ENCODE results near the gene CFAP74. TPM values are rescaled to one million over a fixed set of nuclear protein-coding genes. Genes with fewer than 3 reads are reported as not detected.
"Not testable (repeated sequence)": the region's sequence is repeated elsewhere in the genome, so short reads cannot be mapped to it uniquely, and the experiment has no call there.

Gene CFAP74
- total and polyA plus RNA-seq, 2 experiments from 2014 or later, result not detected

- peak; percentile 1 for DNase-seq (ENCODE audit: low spot score)
- Histone ChIP-seq H3K27me3 (no peaks in the 10 kb centered on the region), H2AFZ (no peak overlapping the region), H3K4me3 (no peak overlapping the region), H3K36me3 (replicated peaks; ENCODE audit: insufficient read depth, low read depth) (no peaks in the 10 kb centered on the region), H3K9me2 (replicated peaks; ENCODE audit: insufficient read depth) (no peaks in the 10 kb centered on the region), H3K9me3 (ENCODE audit: low read depth) (no peaks in the 10 kb centered on the region), H3K79me2 (no peaks in the 10 kb centered on the region), H3K4me1 (ENCODE audit: insufficient read depth) (no peaks in the 10 kb centered on the region), H3K27ac (no peak overlapping the region), H3K4me2 (no peak overlapping the region), H4K20me1 (ENCODE audit: insufficient read depth, poor library complexity, severe bottlenecking) (no peaks in the 10 kb centered on the region)
- WGBS (ENCODE audit: low lambda C conversion rate, missing lambda C conversion rate), result 91% methylated on average over 16 of the region's 16 CpGs
- no peak for TF ChIP-seq EZH2 (IDR thresholded peaks at IDR 0.05; ENCODE audit: borderline replicate concordance)
These were observed 65.9 kb downstream of the CFAP74 start for GRCh38 chr1:1937549-1938275.

GRCh38 chr1:1937061-1937460, 66.5 kb downstream of the CFAP74 start:
- no peak for DNase-seq (ENCODE audit: low spot score)
- H3K27ac ChIP-seq, result no peak overlapping the region
- no peaks in the 10 kb centered on the region for H3K36me3 ChIP-seq (replicated peaks; ENCODE audit: insufficient read depth, low read depth)
- H3K27me3 ChIP-seq, result no peaks in the 10 kb centered on the region
- no peak for TF ChIP-seq EZH2 (IDR thresholded peaks at IDR 0.05; ENCODE audit: borderline replicate concordance)
- no peak for TF ChIP-seq EZH2phosphoT487 (IDR thresholded peaks at IDR 0.05; ENCODE audit: low read depth, severe bottlenecking, unreplicated experiment)
- no peak for TF ChIP-seq CTCF (IDR thresholded peaks at IDR 0.05; ENCODE audit: poor library complexity)
- H3K4me2 ChIP-seq, result no peak overlapping the region
- no peaks in the 10 kb centered on the region for H3K9me2 ChIP-seq (replicated peaks; ENCODE audit: insufficient read depth)
- no peaks in the 10 kb centered on the region for H3K79me2 ChIP-seq
- WGBS (ENCODE audit: low lambda C conversion rate, missing lambda C conversion rate), result 85% methylated on average over 15 of the region's 15 CpGs
- no peaks in the 10 kb centered on the region for H3K9me3 ChIP-seq (ENCODE audit: low read depth)
- no peaks in the 10 kb centered on the region for H4K20me1 ChIP-seq (ENCODE audit: insufficient read depth, poor library complexity, severe bottlenecking)
- H3K4me3 ChIP-seq, result no peak overlapping the region
- no peak overlapping the region for H2AFZ ChIP-seq
- no peaks in the 10 kb centered on the region for H3K4me1 ChIP-seq (ENCODE audit: insufficient read depth)

GRCh38 chr1:1934848-1935247, 68.7 kb downstream of the CFAP74 start:
- H3K9me3 ChIP-seq (ENCODE audit: low read depth); H3K4me1 ChIP-seq (ENCODE audit: insufficient read depth); H3K79me2 ChIP-seq; H2AFZ ChIP-seq; H4K20me1 ChIP-seq (ENCODE audit: insufficient read depth, poor library complexity, severe bottlenecking); H3K36me3 ChIP-seq (replicated peaks; ENCODE audit: insufficient read depth, low read depth); H3K9me2 ChIP-seq (replicated peaks; ENCODE audit: insufficient read depth); H3K27ac ChIP-seq; H3K4me2 ChIP-seq; H3K27me3 ChIP-seq; DNase-seq (ENCODE audit: low spot score); H3K4me3 ChIP-seq: not testable (repeated sequence)
- 100% methylated on average over 5 of the region's 21 CpGs for WGBS (ENCODE audit: low lambda C conversion rate, missing lambda C conversion rate)

- 86% methylated on average over 34 of the region's 38 CpGs for WGBS (ENCODE audit: low lambda C conversion rate, missing lambda C conversion rate)
- DNase-seq (ENCODE audit: low spot score), result peak; percentile 3
These were observed 73.7 kb downstream of the CFAP74 start for GRCh38 chr1:1929639-1930545.

More at GRCh38 chr1:1929639-1930545, 73.7 kb downstream of the CFAP74 start:
- Histone ChIP-seq H3K79me2 (no peaks in the 10 kb centered on the region), H3K9me2 (replicated peaks; ENCODE audit: insufficient read depth) (no peaks in the 10 kb centered on the region), H3K36me3 (replicated peaks; ENCODE audit: insufficient read depth, low read depth) (no peaks in the 10 kb centered on the region), H3K4me2 (no peak overlapping the region), H3K27ac (no peak overlapping the region), H4K20me1 (ENCODE audit: insufficient read depth, poor library complexity, severe bottlenecking) (no peaks in the 10 kb centered on the region), H2AFZ (no peak overlapping the region), H3K4me1 (ENCODE audit: insufficient read depth) (no peaks in the 10 kb centered on the region), H3K27me3 (no peaks in the 10 kb centered on the region), H3K4me3 (no peak overlapping the region), H3K9me3 (ENCODE audit: low read depth) (no peaks in the 10 kb centered on the region)
- TF ChIP-seq EZH2 (IDR thresholded peaks at IDR 0.05; ENCODE audit: borderline replicate concordance), result no peak
- TF ChIP-seq EZH2phosphoT487 (IDR thresholded peaks at IDR 0.05; ENCODE audit: low read depth, severe bottlenecking, unreplicated experiment), result no peak
- no peak for TF ChIP-seq CTCF (IDR thresholded peaks at IDR 0.05; ENCODE audit: poor library complexity)
